Esophagus mucosa (tissue), 1 donor: ENCODE measurements around the gene SHROOM3. TPM values are rescaled to one million over a fixed set of nuclear protein-coding genes. Genes with fewer than 3 reads are reported as not detected.

Experiments used
- ATAC-seq: fragments of 200-7000 bp; cut with Tn5 transposase; one replicate; pipeline ENCODE4 v1.9.1; 2020
- total RNA-seq: library from RNA; stranded (reverse); gene quantifications from one replicate; pipeline ENCODE4 v1.2.4, GENCODE V29; 2023
- donor health status: DM: yes; HTN: yes; CAD: no.

Gene SHROOM3
- total RNA-seq, 1 donor from 2014 or later, result 20.7 TPM

- no peak for ATAC-seq
Measured at GRCh38 chr4:76754439-76754838, 319.4 kb downstream of the SHROOM3 start.

GRCh38 chr4:76755756-76756155 lies 320.7 kb downstream of the SHROOM3 start:
- ATAC-seq, result no peak

DNA sequence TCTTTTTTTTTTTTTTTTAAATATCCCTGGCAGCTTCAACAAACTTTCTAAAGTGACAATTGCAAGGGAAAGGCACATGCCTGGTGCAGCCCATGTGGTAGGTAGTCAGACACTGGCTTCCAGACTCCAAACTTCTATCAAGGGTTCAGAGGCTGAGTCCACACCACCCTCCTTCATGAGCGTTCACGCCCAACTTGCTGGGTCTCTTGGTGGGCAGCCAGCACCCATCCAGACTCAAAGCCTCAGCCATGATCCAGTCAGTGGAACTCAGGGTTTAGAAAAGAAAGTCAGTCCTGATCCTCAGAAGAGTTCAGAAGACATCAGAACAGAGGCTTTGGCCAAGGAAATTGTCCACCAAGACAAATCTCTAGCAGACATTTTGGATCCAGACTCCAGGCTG lies 321.4 kb downstream of the SHROOM3 start:
- no peak for ATAC-seq

DNA sequence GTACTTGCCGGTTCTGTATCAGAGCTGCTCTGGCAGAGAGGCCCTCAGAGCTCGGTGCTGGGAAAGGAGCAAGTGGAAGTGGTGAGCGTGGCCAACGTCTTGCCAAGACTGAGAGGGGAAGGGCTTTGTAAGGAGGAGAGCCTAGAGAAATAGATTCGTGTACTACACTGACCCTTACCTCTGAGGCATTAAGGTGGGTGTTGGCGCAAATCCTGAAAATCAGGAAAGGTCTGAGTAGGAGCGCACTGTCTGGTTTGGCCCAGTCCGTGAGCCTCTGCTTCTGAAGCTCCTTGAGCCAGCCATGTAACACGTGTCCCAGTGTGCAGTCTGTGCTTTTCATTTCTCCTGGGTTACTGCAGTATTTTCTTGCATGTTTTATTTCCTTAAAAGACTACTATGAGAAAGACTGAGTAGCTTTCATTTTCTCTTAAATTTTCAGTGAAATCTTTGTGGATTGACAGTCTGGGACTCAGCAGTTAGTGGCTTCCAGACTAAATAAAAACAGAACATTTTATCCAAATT lies 322.4 kb downstream of the SHROOM3 start:
- no peak for ATAC-seq

DNA sequence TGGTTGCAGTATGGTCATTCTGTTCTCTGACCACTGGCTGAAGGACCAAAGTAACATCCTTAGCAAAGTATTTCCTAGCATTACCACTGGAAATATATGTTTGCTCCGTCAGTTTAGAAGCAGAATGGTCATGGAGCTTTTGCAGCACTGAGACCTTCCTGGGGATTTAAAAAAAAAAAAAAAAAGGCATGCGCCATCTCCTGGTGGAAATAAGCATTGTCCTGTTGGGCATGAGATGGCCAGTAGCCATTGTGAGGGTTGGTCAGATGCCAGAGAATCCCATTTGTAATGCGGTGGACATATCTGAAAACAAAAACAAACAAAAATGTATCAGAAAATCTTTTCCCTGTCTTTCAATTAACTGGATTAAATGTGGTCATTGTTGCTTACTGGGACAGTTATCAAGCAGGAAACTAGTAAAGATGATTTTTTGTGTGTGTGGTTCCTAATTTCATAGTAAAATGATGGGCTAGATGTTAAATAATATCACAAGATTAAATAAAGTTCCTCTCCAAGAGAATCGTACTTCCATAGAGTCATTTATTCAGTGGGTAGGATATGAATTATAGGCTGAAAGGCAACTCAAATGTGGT lies 323.4 kb downstream of the SHROOM3 start:
- peak; percentile 43 for ATAC-seq

DNA sequence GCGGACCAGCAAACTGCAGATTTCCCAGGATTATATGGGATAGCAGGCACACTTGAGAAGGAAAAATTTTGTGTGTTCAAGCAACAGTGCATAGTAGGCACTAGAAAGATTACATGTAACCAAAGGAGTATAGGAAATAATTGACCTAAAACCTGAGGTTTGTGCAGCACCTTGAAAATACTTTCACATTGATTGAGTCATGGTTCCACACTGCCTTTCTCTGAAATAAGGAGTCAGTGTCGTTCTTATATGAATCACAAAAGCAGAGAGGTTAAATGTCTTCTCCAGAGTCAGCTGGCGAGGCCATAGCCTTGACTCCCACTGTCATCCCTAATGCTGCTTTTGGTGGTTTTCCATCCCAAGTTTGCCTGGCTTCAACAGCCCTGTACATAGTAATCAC lies 324.0 kb downstream of the SHROOM3 start:
- ATAC-seq, result no peak

- no peak for ATAC-seq
Measured at GRCh38 chr4:76760193-76760592, 325.2 kb downstream of the SHROOM3 start.

DNA sequence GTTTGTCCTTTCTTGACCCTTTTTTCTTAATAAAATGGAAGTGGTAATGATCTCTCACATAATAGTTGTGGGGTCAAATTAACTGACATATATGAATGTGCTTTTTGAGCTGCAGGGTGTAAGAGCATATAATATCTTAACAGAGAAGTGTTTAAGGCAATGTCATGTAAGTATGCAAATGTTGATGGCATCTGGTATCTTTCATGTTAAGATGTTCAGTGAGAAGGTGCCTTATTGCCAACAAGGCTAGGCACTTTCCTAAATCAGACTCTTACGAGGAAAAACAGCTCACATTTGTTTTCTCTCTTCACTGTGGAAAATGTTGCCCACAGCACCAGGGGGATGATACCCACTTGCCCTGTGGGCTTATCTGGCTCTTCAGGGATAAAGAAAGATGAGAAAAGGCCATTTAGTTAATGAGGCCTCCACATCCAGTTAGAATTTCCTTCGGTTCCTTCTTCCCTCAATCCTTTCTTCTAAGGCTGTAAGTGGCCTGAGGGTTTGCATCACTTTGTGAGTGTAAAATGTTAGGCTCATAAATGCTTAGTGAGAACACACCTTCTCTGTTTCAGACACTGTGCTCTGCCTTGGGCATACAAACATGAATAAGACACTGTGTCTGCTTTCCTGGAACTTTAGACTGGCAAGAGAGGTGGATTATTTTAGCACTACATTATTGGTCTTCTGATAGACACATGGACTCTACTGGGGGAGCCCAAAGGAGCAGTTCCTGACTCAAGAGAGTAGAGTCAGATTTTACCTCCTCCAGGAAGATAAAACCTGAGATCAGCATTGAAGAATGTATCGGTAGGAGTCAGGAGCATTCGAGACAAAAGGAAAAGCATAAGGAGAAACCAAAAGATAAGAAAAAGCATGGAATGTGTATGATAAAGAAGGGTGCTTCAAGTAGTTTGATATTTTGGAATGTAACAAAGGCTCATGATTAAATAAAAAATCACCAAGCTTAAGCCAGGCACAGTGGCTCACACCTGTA lies 327.4 kb downstream of the SHROOM3 start:
- ATAC-seq, result no peak

- no peak for ATAC-seq
Measured at GRCh38 chr4:76764251-76764650, 329.2 kb downstream of the SHROOM3 start.

DNA sequence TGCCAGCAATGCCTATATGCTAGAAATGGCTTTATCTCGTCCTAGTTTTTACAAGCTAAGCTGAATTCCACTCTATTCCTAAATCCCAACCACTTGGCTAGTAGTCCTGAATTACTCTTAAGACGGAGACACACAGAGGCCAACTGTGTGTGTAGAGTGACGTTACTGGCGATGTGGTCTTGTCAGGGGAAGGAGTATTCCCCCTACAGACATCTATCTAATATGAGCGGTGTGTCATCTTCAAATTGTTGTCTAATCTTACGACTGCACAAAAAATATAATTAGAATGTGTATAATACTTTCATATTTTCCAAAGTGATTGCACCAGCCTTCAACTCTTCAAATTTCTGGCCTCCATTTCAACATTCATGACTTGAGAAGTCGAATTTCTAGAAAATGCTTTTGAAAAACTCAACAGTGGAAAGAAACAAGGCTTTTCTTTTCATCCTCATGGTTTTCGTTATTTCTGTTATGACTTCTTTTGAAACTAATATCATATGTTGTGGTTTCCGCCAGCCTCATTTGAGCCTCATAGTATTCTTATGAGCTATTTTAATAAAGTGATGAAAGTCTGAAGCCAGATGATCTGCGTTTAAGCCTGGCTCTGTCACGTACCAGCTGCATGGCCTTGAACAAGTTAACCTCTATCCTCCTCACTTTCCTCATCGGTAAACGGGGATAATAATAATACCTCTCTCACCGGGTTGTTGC lies 330.6 kb downstream of the SHROOM3 start:
- ATAC-seq, result no peak

DNA sequence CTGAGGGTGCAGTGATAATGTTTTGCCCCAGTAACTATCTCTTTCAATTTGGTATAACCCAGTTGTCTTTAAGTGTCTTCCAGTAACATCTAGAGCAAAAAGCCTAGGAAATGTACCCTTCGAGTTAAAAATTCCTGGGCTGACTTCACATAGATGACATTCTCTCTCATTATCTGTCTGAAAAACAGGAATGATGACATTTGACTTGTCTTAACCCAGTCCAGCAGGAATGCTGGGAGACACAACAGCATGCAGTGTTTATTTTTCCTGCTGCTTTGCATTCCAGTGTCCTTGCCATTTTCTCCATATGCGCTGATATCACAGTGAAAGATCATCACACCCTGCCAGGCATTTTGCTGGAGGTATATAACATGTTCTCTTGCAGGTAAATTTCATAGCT lies 333.0 kb downstream of the SHROOM3 start:
- ATAC-seq, result no peak

- ATAC-seq, result no peak
Measured at GRCh38 chr4:76772498-76773106, 337.6 kb downstream of the SHROOM3 start.

- no peak for ATAC-seq
Measured at GRCh38 chr4:76773766-76774165, 338.7 kb downstream of the SHROOM3 start.

GRCh38 chr4:76779740-76780459 lies 344.9 kb downstream of the SHROOM3 start:
- no peak for ATAC-seq

GRCh38 chr4:76780781-76781697 lies 346.0 kb downstream of the SHROOM3 start:
- no peak for ATAC-seq

DNA sequence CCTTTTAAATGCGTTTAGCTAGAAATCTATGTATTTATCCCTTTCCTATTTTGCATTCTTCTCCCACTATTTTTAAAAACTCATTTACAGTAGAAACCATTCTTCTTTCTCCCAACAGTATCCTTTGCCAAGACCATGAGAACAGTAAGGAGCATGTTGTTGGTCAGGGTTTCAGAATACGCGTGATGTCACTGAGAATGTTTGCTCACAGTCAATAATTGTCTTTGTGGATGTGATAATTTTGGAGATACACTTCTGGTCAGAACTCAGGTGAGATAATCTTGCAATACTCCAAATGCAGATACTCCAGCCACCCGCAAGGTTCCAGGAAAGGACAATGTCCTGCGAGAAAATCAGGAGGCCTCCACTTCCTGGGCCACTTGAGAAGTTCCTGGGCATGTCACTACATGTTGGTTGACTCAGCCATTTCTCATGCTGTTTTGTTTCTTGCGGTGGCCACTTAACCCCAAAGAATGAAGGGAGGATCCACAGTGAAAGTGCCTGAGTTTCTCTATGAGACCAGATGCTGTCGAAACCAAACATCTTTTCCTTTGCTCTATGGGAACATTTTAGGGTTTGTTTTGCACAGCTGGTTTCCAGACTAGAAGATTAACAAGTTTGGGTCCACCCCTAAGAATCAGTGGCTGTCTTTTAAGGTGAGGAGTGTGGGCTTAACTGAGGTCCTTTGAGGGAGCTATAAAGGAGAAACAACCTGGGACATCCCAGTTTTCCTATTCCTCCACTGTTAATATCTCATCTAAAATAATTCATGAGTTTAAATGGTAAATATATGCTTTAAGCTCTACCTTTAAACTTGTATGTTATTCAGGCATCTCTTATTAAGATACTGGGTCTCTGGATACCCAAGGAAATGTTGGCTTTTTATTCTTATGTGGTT lies 346.9 kb downstream of the SHROOM3 start:
- peak; percentile 95 for ATAC-seq

- ATAC-seq, result no peak
Measured at GRCh38 chr4:76782837-76783236, 347.8 kb downstream of the SHROOM3 start.

- no peak for ATAC-seq
Measured at GRCh38 chr4:76783836-76784235, 348.8 kb downstream of the SHROOM3 start.

DNA sequence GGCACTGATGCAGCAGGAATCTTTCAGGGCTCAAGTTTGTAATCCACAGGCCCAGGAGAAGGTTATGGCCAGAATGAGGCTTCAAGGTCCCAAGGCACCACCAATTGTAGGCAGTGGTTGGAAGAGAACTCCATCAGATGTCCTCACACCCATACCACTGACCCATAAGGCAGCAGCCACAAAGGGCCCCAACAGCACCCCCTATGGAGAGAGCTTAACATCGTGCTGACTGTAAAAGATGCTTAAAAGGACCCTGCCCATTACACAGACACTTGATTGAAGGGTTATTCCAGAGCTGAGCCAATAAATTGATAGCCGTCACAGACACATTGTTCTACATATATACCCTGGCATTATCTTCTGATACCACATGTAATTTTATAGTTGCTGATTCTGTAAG lies 349.2 kb downstream of the SHROOM3 start:
- ATAC-seq, result no peak

DNA sequence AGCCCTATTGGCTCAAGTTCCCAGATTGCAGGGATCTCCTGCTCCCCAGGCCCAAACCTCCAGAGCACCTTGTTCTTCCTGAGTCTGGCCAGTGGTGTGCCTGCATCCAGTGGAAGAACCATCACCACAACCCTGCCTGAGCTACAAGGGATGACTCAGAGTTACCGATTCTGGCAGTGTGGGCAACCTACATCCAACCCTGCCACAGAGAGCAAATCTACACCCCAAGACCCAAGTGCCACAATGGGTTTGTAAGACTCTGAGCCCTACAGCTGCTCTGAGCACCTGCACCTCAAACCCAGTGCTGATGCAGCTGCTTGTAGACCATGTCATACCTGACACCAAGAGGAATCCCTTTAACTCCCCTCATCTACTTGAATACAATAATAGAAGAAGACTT lies 352.9 kb downstream of the SHROOM3 start:
- peak; percentile 16 for ATAC-seq
